GM10847 (cell line): ENCODE results near the gene METTL24.

Experiments
- POLR2A ChIP-seq: IDR thresholded peaks from 2 replicates; pipeline ENCODE4 v1.6.1; 2011; ENCODE audit not compliant: insufficient read length; ENCODE audit errors: extremely low read depth

The METTL24 gene

GRCh38 chr6:110315207-110315868 lies 42.8 kb downstream of the METTL24 start:
- TF ChIP-seq POLR2A, result no peak

- no peak for TF ChIP-seq POLR2A
Measured at GRCh38 chr6:110310861-110311446, 47.2 kb downstream of the METTL24 start.

- no peak for TF ChIP-seq POLR2A
Measured at GRCh38 chr6:110307368-110307767, 50.8 kb downstream of the METTL24 start.

GRCh38 chr6:110298916-110299315 lies 59.2 kb downstream of the METTL24 start:
- TF ChIP-seq POLR2A, result no peak

GRCh38 chr6:110298411-110298810 lies 59.7 kb downstream of the METTL24 start:
- no peak for TF ChIP-seq POLR2A

- no peak for TF ChIP-seq POLR2A
Measured at GRCh38 chr6:110296241-110297025, 61.7 kb downstream of the METTL24 start.

GRCh38 chr6:110295451-110296165 lies 62.5 kb downstream of the METTL24 start:
- TF ChIP-seq POLR2A, result no peak

GRCh38 chr6:110287462-110288341 lies 70.4 kb downstream of the METTL24 start:
- TF ChIP-seq POLR2A, result no peak

- no peak for TF ChIP-seq POLR2A
Measured at GRCh38 chr6:110285306-110286060, 72.7 kb downstream of the METTL24 start.

GRCh38 chr6:110284855-110285254 lies 73.3 kb downstream of the METTL24 start:
- TF ChIP-seq POLR2A, result no peak

GRCh38 chr6:110283657-110284056 lies 74.5 kb downstream of the METTL24 start:
- no peak for TF ChIP-seq POLR2A

GRCh38 chr6:110282412-110282811 lies 75.7 kb downstream of the METTL24 start:
- TF ChIP-seq POLR2A, result no peak

- TF ChIP-seq POLR2A, result no peak
Measured at GRCh38 chr6:110277100-110277665, 81.0 kb downstream of the METTL24 start.

GRCh38 chr6:110271732-110272022 lies 86.5 kb downstream of the METTL24 start:
- no peak for TF ChIP-seq POLR2A
